ENCODE results near the gene RNF180. TPM values are rescaled to one million over a fixed set of nuclear protein-coding genes. Genes with fewer than 3 reads are reported as not detected.

The RNF180 gene, protein sequence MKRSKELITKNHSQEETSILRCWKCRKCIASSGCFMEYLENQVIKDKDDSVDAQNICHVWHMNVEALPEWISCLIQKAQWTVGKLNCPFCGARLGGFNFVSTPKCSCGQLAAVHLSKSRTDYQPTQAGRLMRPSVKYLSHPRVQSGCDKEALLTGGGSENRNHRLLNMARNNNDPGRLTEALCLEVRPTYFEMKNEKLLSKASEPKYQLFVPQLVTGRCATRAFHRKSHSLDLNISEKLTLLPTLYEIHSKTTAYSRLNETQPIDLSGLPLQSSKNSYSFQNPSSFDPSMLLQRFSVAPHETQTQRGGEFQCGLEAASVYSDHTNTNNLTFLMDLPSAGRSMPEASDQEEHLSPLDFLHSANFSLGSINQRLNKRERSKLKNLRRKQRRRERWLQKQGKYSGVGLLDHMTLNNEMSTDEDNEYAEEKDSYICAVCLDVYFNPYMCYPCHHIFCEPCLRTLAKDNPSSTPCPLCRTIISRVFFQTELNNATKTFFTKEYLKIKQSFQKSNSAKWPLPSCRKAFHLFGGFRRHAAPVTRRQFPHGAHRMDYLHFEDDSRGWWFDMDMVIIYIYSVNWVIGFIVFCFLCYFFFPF
- 1 to 10 TPM; 1.9 to 8.0 (median 3.2) TPM for total RNA-seq

- peak; percentile 24 for DNase-seq
- H3K36me3 ChIP-seq = no peaks in the 10 kb centered on the region
- in situ Hi-C loops (cut with MboI; ENCODE audit: low pct_ligation_motif_present in 1 of 4, low pct_unique_long_range_greater_than_20kb in 1 of 4, low sequenced_read_pairs in 3 of 4) = loop anchor here in 1 of 4 donors (25.0 kb wide), 1 partner anchor 447 kb away; no protein-coding TSS in a partner anchor
- H3K27ac ChIP-seq = peak within 1 kb of the TSS; percentile 48 to 71 (median 58)
- no peaks in the 10 kb centered on the region for H3K9me3 ChIP-seq
- intact Hi-C loops (cut with DNase I; ENCODE audit: low total_unique reads) = no loop called here
- peaks cover 37% of the 10 kb centered on the region for H3K27me3 ChIP-seq
- 19% methylated on average over 78 of the region's 88 CpGs; no CpG with 5 or more reads in 1 of the 2 donors for WGBS, 2 donors (ENCODE audit: low coverage in 1 of 2)
- TF ChIP-seq, protein P1, sequence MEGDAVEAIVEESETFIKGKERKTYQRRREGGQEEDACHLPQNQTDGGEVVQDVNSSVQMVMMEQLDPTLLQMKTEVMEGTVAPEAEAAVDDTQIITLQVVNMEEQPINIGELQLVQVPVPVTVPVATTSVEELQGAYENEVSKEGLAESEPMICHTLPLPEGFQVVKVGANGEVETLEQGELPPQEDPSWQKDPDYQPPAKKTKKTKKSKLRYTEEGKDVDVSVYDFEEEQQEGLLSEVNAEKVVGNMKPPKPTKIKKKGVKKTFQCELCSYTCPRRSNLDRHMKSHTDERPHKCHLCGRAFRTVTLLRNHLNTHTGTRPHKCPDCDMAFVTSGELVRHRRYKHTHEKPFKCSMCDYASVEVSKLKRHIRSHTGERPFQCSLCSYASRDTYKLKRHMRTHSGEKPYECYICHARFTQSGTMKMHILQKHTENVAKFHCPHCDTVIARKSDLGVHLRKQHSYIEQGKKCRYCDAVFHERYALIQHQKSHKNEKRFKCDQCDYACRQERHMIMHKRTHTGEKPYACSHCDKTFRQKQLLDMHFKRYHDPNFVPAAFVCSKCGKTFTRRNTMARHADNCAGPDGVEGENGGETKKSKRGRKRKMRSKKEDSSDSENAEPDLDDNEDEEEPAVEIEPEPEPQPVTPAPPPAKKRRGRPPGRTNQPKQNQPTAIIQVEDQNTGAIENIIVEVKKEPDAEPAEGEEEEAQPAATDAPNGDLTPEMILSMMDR (IDR thresholded peaks at IDR 0.05) = no peak
- no peak for TF ChIP-seq POLR2AphosphoS5 (IDR thresholded peaks at IDR 0.05)
- no peak for TF ChIP-seq EP300 (IDR thresholded peaks at IDR 0.05; ENCODE audit: low read depth)
- TF ChIP-seq POLR2A (IDR thresholded peaks at IDR 0.05) = no peak
- H3K4me1 ChIP-seq = peaks cover 0 to 14% (median 6%) of the 10 kb centered on the region in 4 donors
- H3K4me3 ChIP-seq = peak within 1 kb of the TSS; percentile 39 to 67 (median 60)
Observed at GRCh38 chr5:64165500-64166200, at the start of gene RNF180. Gene RNF180 (plus strand): TSS chr5:64165843. CDS start chr5:64200808, 34,965 bp downstream.

- 24 to 67% methylated on average over 1 of the region's 1 CpG for WGBS, 2 donors (ENCODE audit: low coverage in 1 of 2)
- Histone ChIP-seq H3K36me3 (no peaks in the 10 kb centered on the region), H3K4me1 (no peaks in the 10 kb centered on the region), H3K9me3 (no peaks in the 10 kb centered on the region), H3K27ac (no peak overlapping the region), H3K27me3 (no peaks in the 10 kb centered on the region), H3K4me3 (no peak overlapping the region)
- DNase-seq = no peak
- intact Hi-C loops (cut with DNase I; ENCODE audit: low total_unique reads) (no loop called here), in situ Hi-C loops (cut with MboI; ENCODE audit: low pct_ligation_motif_present in 1 of 4, low pct_unique_long_range_greater_than_20kb in 1 of 4, low sequenced_read_pairs in 3 of 4) (loop anchor here in 1 of 4 donors (25.0 kb wide), 1 partner anchor 487 kb away; no protein-coding TSS in a partner anchor)
- TF ChIP-seq POLR2AphosphoS5 (IDR thresholded peaks at IDR 0.05) = no peak
- no peak for TF ChIP-seq POLR2A (IDR thresholded peaks at IDR 0.05)
- TF ChIP-seq, protein P1 (IDR thresholded peaks at IDR 0.05) = no peak
- no peak for TF ChIP-seq EP300 (IDR thresholded peaks at IDR 0.05; ENCODE audit: low read depth)
Observed at GRCh38 chr5:64125521-64125920, 40.1 kb upstream of the RNF180 start.

DNA sequence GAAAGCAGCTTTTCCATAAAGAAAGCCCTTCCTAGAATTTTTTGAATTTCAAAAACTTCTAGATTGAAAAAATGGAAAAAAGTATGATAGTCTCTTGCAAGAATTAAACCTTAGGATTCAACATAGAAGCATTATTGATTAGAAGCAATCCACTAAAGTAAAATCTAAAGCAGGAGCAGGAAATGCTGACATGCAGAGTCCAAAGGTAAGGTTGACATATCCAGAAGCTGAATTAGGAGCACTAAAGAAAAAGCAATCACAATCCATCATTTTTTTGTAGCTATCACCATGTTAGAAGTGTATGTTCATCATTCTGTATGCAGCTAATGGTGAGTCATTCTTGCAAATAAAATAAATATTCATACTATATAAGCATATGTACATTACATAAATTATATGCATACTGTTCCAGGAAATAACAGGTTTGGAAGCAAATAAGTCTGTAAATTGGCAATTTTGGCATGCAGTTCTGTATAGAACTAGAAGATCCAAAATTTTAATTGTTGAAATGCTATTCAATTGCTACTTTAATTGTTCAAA, 39.4 kb upstream of the RNF180 start:
- no peak for TF ChIP-seq EP300 (IDR thresholded peaks at IDR 0.05; ENCODE audit: low read depth)
- TF ChIP-seq, protein P1 (IDR thresholded peaks at IDR 0.05) = no peak
- TF ChIP-seq POLR2A (IDR thresholded peaks at IDR 0.05) = no peak
- no peak for TF ChIP-seq POLR2AphosphoS5 (IDR thresholded peaks at IDR 0.05)
- Histone ChIP-seq H3K36me3 (no peaks in the 10 kb centered on the region), H3K4me3 (no peak overlapping the region), H3K9me3 (no peaks in the 10 kb centered on the region), H3K27ac (no peak overlapping the region), H3K27me3 (no peaks in the 10 kb centered on the region), H3K4me1 (no peaks in the 10 kb centered on the region)
- intact Hi-C loops (cut with DNase I; ENCODE audit: low total_unique reads) (no loop called here), in situ Hi-C loops (cut with MboI; ENCODE audit: low pct_ligation_motif_present in 1 of 4, low pct_unique_long_range_greater_than_20kb in 1 of 4, low sequenced_read_pairs in 3 of 4) (loop anchor here in 1 of 4 donors (25.0 kb wide), 1 partner anchor 486 kb away; no protein-coding TSS in a partner anchor)
- DNase-seq = no peak
